HG02840 (cell line): ENCODE results near the gene DTX1.

Experiments used
- ATAC-seq: cut with Tn5 transposase; IDR thresholded peaks from one replicate; pipeline ENCODE4 v1.9.1; 2021; ENCODE audit warnings: mild to moderate bottlenecking, moderate library complexity, moderate number of reproducible peaks; ENCODE audit not compliant: unreplicated experiment, low FRiP score

Gene DTX1

DNA sequence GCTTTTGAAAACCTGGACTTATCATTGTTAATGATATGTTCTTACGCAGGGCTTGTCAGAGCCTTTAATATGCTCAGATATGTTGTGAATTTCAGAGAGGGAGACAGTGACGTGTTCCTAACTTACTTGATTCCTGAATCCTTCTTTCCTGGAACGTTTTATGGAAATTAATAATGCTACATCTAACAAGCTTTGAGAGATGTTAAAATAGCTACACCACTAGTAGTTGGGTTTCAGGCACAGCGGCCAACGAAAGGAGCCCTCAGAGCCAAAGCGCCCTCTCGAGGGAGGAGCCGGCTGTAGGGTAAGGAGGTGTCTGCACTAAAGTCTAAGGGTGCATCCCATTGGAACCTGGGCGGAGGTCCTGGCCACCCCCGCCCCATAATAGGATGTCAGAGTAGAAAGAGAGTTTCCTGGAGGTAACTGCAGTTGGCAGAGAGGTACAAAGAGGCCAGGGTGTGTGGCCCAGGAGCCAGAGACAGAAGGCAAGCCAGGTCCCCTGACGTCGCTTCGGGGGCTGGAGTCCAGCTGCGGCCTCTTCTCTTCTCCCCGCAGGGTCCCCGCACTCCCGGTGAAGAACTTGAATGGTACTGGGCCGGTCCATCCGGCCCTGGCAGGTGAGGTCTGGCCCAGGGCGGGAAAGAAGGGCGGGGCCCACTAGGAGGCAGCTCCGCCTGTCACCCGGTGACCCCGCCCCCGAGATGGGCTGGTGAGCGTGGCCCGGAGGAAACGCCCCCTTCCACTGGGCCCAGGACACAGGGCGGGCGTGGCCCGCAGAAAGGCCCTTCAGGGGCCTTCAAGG is 36.3 kb downstream of the DTX1 start:
- ATAC-seq: no peak

DNA sequence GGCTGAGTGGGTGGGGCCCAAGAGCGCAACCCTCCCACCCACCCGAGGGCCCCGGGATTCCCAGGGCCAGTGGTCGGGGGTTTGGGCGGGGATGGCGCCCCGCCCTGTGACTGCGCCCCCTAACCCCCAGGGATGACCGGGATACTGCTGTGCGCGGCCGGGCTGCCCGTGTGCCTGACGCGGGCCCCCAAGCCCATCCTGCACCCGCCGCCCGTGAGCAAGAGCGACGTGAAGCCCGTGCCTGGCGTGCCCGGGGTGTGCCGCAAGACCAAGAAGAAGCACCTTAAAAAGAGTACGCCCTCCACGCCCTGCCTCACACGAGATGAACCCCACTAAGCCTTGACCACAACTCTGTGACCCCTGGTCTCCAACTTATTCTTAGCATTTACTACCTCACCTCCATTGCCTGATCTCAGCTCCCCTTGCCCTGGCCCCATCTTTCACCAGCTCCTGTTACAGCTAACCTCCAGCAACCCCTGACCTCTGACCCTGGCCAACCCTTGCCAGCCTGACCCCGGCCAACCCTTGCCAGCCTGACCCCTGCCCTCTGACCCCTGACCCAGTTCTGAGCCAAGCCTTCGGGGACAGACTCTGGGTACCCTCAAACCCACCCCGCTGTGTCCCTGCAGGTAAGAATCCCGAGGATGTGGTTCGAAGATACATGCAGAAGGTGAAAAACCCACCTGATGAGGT is 37.0 kb downstream of the DTX1 start:
- no peak for ATAC-seq

DNA sequence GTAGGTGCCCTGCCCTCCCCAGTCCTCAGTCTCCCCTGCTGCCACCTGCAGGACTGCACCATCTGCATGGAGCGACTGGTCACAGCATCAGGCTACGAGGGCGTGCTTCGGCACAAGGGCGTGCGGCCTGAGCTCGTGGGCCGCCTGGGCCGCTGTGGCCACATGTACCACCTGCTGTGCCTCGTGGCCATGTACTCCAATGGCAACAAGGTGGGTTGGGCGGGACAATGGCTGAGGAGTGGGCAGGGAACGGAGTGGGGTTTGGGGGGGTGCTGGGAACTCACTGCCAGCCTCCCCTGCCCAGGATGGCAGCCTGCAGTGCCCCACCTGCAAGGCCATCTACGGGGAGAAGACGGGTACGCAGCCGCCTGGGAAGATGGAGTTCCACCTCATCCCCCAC is 38.2 kb downstream of the DTX1 start:
- ATAC-seq: no peak

DNA sequence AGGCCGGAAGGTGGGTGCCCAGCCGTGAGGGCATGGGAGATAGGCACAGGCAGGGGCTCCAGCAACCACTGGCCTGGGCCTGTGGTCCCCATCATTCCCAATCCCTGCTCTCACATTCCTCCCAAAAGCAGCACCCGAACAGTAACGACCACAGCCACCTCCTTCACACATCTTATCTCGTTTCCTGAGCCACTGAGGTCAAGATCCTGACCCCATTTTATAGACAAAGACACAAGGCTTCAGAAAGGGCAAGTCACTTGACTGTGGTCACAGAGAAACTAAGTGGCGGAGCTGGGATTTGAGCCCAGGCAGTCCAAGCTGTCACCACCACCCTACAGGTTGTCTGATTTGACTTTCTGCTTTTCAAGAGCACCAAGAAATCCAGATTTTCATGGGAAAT is 38.9 kb downstream of the DTX1 start:
- ATAC-seq: no peak

DNA sequence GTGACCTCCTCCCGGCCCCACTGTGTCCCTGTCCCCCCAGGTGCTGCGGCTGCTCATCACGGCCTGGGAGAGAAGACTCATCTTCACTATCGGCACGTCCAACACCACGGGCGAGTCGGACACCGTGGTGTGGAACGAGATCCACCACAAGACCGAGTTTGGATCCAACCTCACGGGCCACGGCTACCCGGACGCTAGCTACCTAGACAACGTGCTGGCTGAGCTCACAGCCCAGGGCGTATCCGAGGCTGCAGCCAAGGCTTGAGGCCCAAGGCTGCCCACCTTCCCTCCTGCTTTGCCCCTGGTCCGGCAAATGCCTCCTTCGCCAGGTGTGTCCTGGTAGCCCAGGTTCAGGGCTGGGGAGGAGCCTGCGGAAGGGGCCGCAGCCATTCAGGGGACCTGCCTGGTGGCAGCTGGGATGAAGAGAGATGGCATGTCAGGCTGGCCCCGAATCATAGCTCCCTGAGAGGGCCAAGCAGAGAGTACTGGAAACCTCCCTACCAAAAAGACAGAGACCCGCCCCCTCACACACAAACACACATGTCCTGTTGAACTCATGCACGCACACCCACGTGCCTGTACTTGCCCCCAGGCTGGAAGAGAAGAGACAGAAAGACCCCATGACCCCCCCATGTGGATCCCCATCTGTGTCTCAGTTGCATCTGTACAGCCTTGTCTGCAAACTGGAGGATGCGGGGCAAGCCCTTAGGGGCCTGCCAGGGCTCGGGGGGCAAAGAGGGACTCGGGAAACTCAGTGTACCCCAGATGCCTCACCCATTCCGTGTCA is 40.3 kb downstream of the DTX1 start:
- no peak for ATAC-seq

DNA sequence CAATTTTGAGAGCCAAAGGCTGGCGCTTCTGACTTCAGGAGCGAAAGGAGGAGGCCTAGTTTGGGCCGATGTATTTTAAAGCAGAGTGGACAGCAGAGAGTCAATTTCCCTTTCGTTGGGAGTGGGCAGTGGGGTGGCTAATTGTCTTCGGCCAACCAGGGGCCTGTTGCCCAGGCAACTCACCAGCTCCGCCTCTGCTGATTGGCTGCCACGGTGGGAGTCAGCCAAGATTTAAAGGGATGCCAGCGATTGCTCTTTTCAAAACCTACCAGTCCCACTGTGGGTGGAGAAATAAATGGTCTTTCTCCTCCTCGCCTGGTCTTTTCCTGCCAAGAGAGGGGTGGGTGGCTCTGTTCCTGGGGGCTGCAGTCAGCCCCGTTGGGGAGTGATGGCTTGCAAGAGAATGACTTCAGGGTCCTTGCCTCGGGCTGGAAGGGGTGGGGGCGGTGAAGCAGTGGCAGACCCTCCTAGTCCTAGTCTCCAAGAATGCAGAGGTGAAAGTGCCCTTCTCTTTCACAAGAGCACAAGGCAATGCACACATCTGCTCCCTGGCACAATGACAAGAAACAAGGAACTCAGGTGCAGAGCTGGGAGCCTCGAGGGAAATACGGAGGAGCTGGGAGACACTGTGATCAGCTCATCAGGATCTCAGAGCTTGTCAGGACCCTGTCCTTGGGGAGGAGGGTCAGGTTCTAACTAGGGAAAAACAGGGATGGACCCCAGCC is 41.3 kb downstream of the DTX1 start:
- ATAC-seq: no peak

DNA sequence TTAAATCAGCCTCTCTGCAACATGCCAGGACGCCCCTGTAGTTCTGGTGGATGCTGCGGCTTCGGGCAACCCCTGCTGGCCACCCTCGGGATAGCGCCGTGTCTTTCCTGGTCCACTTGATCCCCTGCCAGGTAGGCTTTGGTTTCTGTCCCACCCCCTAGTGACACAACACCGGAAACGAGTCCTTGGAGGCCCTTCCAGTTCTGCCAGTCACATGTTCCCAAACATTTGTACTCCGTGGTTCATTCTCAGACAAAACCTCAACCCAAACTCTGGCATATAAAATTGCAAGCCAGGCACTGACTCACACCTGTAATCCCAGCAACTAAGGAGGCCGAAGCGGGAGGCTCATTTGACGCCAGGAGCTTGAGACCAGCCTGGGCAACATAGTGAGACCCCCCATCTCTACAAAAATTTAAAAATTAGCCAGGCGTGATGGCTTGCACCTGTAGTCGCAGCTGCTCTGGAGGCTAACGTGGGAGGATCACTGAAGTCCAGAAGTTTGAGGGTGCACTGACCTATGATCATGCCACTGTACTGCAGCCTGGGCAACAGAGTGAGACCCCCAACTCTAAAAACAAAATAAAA is 42.0 kb downstream of the DTX1 start:
- no peak for ATAC-seq

DNA sequence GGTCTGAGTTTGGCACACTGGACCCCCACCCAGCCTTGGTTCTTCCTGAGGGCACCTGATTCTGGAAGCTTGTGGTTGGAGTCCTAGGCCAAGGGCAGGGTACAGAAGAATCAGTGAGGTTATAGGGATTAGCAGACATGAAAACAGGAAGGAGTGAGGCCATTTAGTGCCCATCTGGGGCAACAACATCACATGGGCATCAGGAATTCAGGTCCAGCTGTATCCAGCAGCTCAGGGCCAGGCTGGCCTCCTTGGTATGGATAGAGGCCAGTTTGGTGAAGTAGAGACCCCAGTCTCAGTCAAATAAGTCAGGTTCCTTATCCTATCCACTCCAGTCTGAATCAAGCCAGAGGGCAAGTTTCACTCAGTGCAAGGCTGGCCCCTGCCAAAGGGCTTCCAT is 42.8 kb downstream of the DTX1 start:
- ATAC-seq: no peak

DNA sequence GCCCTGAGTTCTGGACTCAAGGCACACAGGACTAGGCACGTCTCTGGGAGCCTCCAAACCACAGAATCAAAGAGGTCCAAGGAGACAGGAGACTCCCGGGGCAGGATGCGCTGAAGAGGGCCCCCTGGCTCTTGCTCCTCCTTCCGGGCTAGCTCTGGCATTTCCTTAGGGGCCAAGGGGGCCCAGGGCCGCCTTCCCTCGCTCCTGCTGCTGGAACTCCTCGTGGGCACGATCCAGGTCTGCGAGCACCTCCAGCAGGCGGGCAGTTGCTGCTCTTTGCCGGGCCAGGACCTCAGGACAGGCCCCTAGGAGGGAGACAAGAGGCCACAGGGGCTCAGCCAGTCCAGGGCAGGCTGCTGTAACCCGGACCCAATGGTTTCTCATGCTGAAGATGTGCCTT is 43.2 kb downstream of the DTX1 start:
- ATAC-seq: no peak

DNA sequence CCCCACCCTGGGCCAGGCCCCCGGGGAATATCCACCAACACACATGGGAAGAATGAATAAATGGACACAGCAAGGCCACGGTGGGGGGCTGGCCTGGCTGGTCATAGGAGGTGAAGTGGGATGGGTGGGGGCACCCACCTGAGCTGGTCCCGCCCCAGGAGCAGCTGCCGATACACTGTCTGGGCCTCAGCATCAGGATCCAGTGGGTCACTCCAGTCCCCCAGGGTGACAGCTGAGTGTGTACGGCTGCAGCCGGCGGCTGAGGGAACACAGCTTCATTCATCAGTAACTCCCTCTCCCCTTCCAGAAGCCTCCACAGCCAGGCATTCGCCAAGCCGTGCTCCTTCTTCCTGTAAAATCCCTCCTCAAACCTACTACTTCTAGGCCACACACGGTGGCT is 45.2 kb downstream of the DTX1 start:
- ATAC-seq: no peak

DNA sequence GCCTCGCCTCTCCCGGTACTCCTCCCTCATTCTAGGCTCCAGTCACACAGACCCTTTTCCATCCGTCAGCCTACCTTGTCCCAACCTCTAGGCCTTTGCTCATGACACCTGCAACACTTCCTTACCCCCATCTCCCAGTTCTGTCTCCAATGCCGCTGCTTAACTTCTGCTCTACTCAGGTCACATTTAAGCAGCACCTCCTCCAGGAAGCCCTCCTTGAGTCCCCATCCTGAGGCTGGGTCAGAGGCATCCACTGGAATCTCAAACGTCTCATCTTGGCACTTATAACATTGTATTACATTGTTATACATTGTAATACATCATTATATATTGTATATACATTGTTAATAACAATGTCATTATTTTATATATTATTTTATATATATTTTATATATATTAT is 46.3 kb downstream of the DTX1 start:
- ATAC-seq: no peak

DNA sequence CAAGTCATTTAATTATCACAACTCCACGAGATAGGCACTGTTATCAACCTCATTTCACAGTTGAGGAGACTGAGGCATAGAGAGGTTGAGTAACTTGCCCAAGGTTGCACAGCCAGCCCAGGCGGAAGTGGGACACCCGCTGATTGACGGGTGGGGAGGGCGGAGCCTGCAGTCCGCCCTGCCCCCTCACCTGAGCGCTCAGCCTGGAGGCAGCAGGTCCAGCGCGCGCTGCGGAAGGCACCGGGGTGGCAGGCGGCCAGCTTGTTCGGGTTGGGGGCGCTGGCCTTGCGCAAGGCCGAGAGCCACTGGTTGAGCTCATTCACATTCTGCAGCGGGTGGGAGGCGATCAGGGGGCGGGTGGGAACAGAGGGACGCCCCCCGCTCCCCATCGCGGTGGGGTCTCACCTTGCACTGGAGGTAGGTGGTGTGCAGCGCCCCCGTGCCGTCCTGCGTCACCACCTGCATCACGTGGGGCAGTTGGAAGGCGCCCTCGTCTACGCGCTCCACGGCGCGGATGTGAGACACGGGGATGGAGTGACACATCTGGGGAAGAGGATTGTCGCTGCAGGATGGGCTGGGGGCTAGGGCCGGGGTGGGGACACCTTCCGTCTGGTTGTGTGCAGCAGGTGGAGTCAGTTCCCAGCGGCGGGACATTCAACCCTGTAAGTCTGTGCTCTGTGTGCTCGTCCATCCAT is 47.4 kb downstream of the DTX1 start:
- no peak for ATAC-seq

DNA sequence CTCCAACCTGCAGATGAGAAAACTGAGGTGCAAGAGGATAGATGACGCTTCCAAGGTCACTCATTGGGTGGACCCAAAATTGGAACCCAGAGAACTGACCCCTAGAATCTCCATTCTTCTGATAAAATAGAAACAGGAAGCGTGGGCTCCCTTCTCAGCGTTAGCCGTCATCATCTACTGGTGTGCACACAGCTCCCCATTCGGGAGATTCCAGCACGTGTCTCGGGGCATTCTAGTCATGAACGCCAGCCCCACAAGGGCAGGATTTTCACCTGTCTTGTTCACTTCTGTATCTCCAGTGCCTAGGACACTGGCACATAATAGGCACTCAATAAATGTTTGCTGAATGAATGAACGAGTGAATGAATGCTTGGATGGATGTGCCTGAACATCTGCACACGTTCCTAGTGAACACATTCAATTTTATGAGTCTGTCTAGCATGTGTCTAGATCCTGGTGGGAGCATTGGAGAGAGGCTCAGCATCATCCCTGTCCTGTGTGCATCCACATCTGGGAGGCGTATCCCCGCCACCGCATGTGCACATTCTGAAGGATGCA is 48.5 kb downstream of the DTX1 start:
- no peak for ATAC-seq

DNA sequence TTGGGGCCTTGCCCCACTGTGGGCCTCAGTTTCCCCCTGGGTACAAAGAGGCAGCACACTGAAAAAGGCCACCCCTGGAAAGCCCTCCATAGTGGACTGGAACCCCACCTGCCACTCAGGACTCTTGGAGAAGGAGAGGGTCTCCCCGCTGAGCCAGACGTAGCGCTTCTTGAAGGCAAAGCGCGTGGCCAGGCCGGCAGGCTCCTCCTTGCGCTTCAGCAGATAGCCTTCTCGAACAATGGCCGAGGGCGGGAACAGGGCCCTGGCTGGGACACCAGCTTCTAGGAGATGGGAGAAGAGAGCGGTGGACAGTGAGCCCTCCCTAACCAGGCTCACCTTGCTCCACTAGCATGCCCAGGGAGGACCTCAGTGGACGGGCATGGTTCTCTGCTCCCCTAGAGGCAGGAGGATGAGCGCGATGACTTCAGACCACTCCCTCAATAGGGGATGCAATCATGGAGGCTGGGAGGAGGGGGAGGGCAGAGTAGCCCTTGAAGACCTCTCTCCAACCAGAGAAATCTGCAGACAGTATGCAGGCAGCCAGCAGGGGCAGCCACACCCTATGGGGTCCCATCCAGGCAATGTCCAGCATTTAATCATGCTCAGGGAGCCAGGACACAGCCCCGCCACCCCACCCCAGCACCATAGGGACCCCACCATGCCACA is 49.2 kb downstream of the DTX1 start:
- no peak for ATAC-seq

DNA sequence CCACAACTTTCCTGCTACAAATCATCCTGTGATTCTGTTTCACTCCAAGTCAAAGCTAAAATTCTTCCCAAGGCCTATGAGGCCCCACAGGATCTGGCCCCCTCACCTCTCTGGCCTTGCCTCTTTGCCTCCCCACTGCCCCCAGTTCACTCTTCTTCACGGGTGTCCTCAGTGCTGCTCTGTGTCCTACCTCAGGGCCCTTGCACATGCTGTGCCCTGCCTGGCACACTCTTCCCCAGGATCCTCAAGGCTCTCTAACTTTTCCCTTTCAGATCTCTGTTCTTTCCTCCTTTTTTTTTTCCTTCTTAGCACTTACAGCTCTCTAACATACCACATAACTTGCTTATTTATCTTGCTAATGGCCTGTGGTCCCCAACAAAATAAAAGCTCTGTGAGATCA is 49.8 kb downstream of the DTX1 start:
- ATAC-seq: no peak

DNA sequence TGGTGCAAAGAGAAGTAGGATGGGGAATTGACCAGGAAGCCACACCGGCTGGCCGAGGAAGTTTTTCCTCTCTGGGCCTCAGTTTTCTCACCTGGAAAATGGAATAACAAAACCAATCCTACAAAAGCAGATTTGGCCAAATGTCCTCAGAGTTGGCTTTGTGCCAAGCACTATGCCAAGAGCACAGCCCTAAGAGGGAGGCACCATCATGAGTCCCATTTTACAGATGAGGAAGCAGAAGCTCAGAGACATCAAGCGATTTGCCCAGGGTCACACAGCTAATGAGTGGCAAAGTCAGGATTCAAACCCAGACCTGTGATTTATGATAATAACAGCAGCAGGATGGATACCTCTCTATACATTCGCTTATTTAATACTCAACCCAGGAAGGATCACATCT is 51.8 kb downstream of the DTX1 start:
- no peak for ATAC-seq

DNA sequence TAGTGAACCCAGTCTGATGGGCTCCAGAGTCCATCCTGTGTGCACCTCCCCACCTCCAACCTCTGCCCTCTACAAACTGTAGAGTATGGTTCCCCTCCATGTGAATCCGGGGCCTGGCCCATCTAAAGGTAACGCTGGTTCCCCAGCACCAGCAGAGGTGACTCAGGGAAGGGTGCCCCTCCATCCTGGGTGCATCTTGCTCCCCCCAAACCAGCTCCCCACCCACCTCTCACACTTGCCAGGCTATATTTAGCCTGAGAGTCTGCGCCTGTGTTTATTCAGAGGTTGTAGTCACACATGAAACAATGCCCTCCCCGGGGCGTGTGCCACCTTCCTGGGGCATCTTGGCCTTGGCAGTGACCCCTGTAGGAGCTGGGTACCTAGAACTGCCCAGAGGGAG is 52.8 kb downstream of the DTX1 start:
- ATAC-seq: no peak

DNA sequence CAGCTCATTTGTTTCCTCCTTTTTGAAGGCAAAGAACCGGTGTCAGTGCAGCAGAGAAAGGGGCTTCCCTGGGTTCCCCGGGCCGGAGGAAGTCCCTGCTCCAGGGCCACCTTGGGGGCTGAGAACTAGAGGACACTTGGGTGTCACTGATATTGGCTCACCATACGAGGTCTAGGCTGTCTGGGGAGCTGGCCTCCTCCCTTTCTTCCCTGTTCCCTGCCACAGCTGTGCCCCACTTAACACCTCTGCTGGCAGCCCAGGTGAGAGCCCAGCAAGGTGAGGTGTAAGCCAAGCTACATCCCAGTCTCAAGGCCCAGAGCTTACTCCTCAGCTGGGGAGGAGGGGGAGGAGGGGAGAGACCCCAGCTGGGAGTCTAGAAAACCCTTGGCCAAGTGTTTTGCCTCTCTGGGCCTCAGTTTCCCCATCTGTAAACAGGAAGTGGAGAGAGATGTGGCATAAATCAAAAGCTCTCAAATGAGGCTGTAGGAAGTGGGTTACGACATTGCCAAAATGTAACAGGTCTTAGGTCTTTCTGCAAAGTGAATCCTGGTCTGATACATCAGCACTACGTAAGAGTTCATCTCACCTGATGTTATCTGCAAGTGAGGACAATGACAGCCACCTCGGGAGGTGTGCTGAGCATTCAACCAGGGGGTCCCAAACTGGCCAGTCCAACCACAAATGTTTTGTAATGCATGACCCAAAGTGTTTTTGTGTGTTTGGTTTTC is 53.5 kb downstream of the DTX1 start:
- no peak for ATAC-seq
